Measurements from ENCODE around the gene MAP3K19.

MAP3K19 gene

DNA sequence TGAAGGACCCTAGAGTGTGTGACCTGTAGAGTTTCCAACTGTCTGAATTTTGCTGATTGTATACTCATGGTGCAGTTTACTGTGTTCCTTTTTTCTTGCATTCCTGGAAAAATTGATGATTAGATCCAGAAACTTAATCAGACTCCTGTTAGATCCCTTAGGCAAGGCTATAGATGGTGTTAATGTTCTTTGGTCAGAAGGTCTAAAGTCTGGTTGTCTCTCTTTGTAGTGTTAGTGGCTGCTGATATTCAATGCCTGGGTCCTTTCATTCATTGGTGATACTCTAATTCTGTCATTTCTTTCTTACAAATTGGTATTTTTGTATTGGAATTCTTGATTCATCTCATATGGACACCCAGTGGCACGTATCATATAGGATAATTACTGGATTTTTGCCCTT lies 122.3 kb downstream of the MAP3K19 start:
- no peak overlapping the region for H3K27ac ChIP-seq (ENCODE audit: low read depth, low read length)
- no peaks in the 10 kb centered on the region for H3K27me3 ChIP-seq (ENCODE audit: control insufficient read depth in 1 of 2, insufficient read depth in 2 of 2, low read length in 2 of 2)
- peaks cover 42% of the 10 kb centered on the region for H3K4me1 ChIP-seq (ENCODE audit: insufficient read depth, low read length)
- no peak overlapping the region for H3K9ac ChIP-seq (ENCODE audit: low read length)
- H3K4me3 ChIP-seq (ENCODE audit: low read depth in 1 of 2, low read length in 2 of 2): no peak overlapping the region
- H3K9me3 ChIP-seq (ENCODE audit: low read length): no peaks in the 10 kb centered on the region
- no peaks in the 10 kb centered on the region for H3K36me3 ChIP-seq (ENCODE audit: insufficient read depth, low read length)

DNA sequence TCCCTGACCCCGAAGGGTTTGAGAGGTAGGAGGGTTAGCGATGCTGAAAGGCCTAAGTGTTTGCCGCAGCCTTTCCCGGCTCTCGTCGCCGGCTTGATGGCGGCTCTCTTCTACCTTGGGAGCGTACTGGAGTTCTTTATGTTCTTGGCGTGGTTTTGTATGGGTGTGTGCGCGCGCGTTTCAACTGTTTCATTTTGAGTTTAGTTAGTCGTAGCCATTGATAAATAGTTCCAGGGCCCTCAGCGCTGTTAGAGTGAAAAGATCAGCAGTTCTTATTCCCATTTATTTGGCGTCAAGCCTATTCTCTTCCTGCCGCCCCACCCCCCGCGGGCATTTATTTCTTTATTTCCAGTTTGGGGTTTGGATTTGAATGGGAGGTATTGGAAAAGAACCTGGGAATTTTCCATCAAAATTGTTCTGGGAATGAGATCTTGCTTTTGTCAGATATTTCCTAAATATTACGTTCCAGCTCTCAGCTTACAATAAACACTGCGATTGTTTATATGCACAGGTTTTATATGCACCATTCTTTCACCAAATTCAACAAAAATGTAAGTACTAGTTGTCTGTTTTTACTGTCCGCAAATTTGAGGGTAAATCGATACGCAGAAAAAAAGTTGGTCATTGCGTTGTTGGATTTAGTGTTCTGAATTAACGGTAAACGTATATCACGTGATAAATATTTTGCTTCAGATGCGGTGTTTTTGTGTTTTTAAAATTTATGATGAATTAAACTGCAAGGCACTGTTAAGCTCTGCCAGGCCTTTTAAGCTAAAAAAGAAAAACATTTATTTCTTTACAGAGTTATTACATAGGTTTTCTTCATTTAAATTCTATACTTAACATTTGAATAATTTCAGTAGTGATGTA lies 127.7 kb downstream of the MAP3K19 start:
- H3K4me3 ChIP-seq (ENCODE audit: low read depth in 1 of 2, low read length in 2 of 2): peak overlapping the region; percentile 89 to 99
- H3K36me3 ChIP-seq (ENCODE audit: insufficient read depth, low read length): no peaks in the 10 kb centered on the region
- no peaks in the 10 kb centered on the region for H3K27me3 ChIP-seq (ENCODE audit: control insufficient read depth in 1 of 2, insufficient read depth in 2 of 2, low read length in 2 of 2)
- H3K9me3 ChIP-seq (ENCODE audit: low read length): no peaks in the 10 kb centered on the region
- peaks cover 29% of the 10 kb centered on the region for H3K4me1 ChIP-seq (ENCODE audit: insufficient read depth, low read length)
- H3K9ac ChIP-seq (ENCODE audit: low read length): peak overlapping the region; percentile 96
- peak overlapping the region; percentile 95 for H3K27ac ChIP-seq (ENCODE audit: low read depth, low read length)

DNA sequence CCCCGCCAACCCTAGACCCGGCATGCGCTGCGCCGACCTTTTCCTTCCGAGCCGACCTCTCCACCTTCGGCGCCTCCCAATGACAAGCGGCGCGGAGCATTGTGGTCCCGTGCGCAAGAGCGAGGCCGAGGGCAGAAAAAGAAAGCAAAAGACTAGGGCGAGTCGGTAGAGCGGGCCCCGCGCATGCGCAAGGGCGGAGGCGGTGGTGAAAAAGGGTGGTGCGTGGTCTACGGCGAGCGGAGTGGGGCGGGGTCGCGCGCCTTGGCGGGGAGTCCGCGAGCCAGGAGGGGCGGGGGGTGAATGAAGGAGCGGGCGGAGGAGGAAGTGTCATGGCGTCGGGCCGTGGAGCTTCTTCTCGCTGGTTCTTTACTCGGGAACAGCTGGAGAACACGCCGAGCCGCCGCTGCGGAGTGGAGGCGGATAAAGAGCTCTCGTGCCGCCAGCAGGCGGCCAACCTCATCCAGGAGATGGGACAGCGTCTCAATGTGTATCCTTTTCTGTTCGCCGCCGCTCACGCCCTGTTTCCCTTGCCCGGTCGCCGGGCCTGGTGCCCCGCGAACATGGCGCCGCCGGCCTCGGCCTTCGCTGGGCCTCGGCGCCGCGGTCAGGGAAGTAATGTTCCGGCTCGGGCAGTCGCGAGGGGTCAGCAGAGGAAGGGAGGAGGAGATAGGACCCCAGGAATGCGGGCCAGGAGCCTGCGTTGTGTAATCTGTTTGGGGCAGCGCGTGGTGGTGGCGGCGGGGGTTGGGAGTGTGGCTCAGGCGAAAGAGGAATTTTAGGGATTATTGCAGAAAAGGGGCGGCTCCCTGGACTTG lies 128.5 kb downstream of the MAP3K19 start, which contains the start of gene CCNT2:
CCNT2 (plus strand) TSS at position 297 of the 815 bp plus-strand sequence; CDS start at position 330, 33 bp downstream.
- peaks cover 29% of the 10 kb centered on the region for H3K4me1 ChIP-seq (ENCODE audit: insufficient read depth, low read length)
- no peaks in the 10 kb centered on the region for H3K9me3 ChIP-seq (ENCODE audit: low read length)
- H3K36me3 ChIP-seq (ENCODE audit: insufficient read depth, low read length): no peaks in the 10 kb centered on the region

DNA sequence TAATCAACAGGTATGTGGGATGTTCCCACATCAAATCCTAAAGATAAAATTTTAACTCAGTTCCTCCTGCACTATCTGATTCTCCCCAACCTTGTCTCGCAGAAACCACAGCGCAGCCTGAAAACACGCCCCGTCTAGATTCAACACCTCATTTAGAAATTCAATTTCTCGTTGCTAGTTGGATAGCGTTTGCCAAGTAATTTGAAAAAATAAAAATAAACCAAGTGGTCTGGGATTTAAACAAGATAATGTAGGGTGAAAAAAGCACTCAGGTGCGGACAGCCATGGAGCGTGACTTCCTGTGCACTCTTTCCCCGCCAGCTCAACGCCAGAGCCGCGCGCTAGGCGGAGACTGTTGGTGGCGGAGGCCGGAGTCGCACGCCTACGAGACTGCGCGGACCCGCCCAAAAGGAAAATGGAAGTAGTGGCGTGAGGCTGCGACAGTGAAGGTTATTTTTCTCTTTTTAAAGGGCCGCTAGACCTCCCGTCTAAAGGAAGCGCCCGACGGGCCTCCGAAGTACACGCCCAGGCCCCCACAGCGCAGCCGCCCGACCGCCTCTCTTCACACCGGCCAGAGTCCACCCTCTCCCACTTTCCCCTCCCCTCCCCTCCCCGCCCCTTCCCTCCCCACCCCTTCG lies 129.2 kb downstream of the MAP3K19 start:
- H3K4me1 ChIP-seq (ENCODE audit: insufficient read depth, low read length): peaks cover 29% of the 10 kb centered on the region
- H3K9ac ChIP-seq (ENCODE audit: low read length): peak overlapping the region; percentile 87
- H3K27me3 ChIP-seq (ENCODE audit: control insufficient read depth in 1 of 2, insufficient read depth in 2 of 2, low read length in 2 of 2): no peaks in the 10 kb centered on the region

More for the DNA sequence above, 128.5 kb downstream of the MAP3K19 start, which contains the start of gene CCNT2:
- Histone ChIP-seq H3K4me3 (ENCODE audit: low read depth in 1 of 2, low read length in 2 of 2) (peak within 1 kb of the TSS; percentile 90 to 99), H3K27ac (ENCODE audit: low read depth, low read length) (peak within 1 kb of the TSS; percentile 95), H3K27me3 (ENCODE audit: control insufficient read depth in 1 of 2, insufficient read depth in 2 of 2, low read length in 2 of 2) (no peaks in the 10 kb centered on the region), H3K9ac (ENCODE audit: low read length) (peak within 1 kb of the TSS; percentile 96)

DNA sequence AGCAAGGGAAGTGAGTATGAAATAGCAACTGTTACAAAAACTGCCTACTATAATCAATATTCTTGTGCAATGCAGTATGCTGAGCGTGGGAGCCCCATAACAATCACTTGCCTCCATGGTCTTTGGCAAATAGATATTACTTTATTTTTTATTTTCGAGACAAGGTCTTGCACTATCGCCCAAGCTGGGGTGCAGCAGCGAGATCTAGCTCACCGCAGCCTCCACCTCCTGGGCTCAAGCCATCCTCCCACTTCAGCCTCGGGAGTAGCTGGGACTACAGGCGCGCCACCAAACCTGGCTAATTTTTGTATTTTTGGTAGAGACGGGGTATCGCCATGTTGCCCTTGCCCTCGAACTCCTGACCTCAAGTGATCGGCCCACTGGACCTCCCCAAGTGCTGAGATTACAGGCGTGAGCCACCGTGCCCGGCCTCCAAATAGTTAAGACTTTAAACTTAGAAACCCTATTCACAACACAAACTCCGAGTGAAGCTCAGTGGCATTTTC lies 129.8 kb downstream of the MAP3K19 start:
- Histone ChIP-seq H3K27me3 (ENCODE audit: control insufficient read depth in 1 of 2, insufficient read depth in 2 of 2, low read length in 2 of 2) (no peaks in the 10 kb centered on the region), H3K4me1 (ENCODE audit: insufficient read depth, low read length) (peaks cover 29% of the 10 kb centered on the region), H3K9ac (ENCODE audit: low read length) (peak overlapping the region; percentile 87), H3K4me3 (ENCODE audit: low read depth in 1 of 2, low read length in 2 of 2) (peak overlapping the region; percentile 50 to 90), H3K36me3 (ENCODE audit: insufficient read depth, low read length) (no peaks in the 10 kb centered on the region), H3K9me3 (ENCODE audit: low read length) (no peaks in the 10 kb centered on the region), H3K27ac (ENCODE audit: low read depth, low read length) (peak overlapping the region; percentile 91)

More for the DNA sequence above, 129.2 kb downstream of the MAP3K19 start:
- Histone ChIP-seq H3K36me3 (ENCODE audit: insufficient read depth, low read length) (no peaks in the 10 kb centered on the region), H3K4me3 (ENCODE audit: low read depth in 1 of 2, low read length in 2 of 2) (peak overlapping the region; percentile 50 to 90), H3K9me3 (ENCODE audit: low read length) (no peaks in the 10 kb centered on the region), H3K27ac (ENCODE audit: low read depth, low read length) (peak overlapping the region; percentile 91)

Measured in muscle layer of colon (tissue), 2 donors.